ENCODE results near the gene ESRRA. TPM values are rescaled to one million over a fixed set of nuclear protein-coding genes. Genes with fewer than 3 reads are reported as not detected.

Gene ESRRA
- total and polyA plus RNA-seq, 9 of the 15 experiments (the other 6 are each of a cell fraction or from before 2014, with no cell fraction given) = 0.27 to 89.7 (median 23.7) TPM

- TF ChIP-seq SFPQ (IDR thresholded peaks at IDR 0.05; ENCODE audit: low read depth, low read length) (peak; percentile 95), CREB3 (tag; conservative IDR thresholded peaks at IDR 0.05; ENCODE audit: low read depth) (no peak), SIN3B (IDR thresholded peaks at IDR 0.05; ENCODE audit: low read depth) (0 out of 2 replicates have a peak, but pooled peaks have one; percentile 35), MYC (IDR thresholded peaks at IDR 0.05; ENCODE audit: low read depth, low read length) (peak; percentile 44; the same call in 1 of the 2 replicates), MYC (CRISPR knock-in tag; IDR thresholded peaks at IDR 0.05; ENCODE audit: borderline replicate concordance, low read depth) (no peak), KLF1 (tag; IDR thresholded peaks at IDR 0.05) (0 out of 2 replicates have a peak, but pooled peaks have one; percentile 10), ZNF197 (CRISPR knock-in tag; IDR thresholded peaks at IDR 0.05; ENCODE audit: low read depth) (no peak), WHSC1 (IDR thresholded peaks at IDR 0.05; ENCODE audit: low read length) (no peak), ZC3H11A (IDR thresholded peaks at IDR 0.05; ENCODE audit: low read depth, low read length) (no peak), MCM5 (IDR thresholded peaks at IDR 0.05; ENCODE audit: low read depth) (no peak), TBL1XR1 (IDR thresholded peaks at IDR 0.05; ENCODE audit: low read length in 2 of 2) (peak in 1 of 2 experiments; percentile 99; a peak in 2 of 4 replicates), FOXA3 (CRISPR knock-in tag; conservative IDR thresholded peaks at IDR 0.05 in 1 of 2, IDR thresholded peaks at IDR 0.05 in 1 of 2) (no peak), HDAC8 (tag; IDR thresholded peaks at IDR 0.05) (no peak), ZBTB1 (CRISPR knock-in tag; IDR thresholded peaks at IDR 0.05; ENCODE audit: borderline replicate concordance, low read depth) (no peak), NFE2 (IDR thresholded peaks at IDR 0.05; ENCODE audit: low read depth) (no peak), SMARCB1 (IDR thresholded peaks at IDR 0.05; ENCODE audit: insufficient read length, low read depth) (no peak)
- TF ChIP-seq, protein P1, sequence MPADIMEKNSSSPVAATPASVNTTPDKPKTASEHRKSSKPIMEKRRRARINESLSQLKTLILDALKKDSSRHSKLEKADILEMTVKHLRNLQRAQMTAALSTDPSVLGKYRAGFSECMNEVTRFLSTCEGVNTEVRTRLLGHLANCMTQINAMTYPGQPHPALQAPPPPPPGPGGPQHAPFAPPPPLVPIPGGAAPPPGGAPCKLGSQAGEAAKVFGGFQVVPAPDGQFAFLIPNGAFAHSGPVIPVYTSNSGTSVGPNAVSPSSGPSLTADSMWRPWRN (IDR thresholded peaks at IDR 0.05; ENCODE audit: low read depth) = no peak
- TF ChIP-seq, protein P2, sequence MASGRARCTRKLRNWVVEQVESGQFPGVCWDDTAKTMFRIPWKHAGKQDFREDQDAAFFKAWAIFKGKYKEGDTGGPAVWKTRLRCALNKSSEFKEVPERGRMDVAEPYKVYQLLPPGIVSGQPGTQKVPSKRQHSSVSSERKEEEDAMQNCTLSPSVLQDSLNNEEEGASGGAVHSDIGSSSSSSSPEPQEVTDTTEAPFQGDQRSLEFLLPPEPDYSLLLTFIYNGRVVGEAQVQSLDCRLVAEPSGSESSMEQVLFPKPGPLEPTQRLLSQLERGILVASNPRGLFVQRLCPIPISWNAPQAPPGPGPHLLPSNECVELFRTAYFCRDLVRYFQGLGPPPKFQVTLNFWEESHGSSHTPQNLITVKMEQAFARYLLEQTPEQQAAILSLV (tag; IDR thresholded peaks at IDR 0.05) = no peak
- TF ChIP-seq, protein P3, sequence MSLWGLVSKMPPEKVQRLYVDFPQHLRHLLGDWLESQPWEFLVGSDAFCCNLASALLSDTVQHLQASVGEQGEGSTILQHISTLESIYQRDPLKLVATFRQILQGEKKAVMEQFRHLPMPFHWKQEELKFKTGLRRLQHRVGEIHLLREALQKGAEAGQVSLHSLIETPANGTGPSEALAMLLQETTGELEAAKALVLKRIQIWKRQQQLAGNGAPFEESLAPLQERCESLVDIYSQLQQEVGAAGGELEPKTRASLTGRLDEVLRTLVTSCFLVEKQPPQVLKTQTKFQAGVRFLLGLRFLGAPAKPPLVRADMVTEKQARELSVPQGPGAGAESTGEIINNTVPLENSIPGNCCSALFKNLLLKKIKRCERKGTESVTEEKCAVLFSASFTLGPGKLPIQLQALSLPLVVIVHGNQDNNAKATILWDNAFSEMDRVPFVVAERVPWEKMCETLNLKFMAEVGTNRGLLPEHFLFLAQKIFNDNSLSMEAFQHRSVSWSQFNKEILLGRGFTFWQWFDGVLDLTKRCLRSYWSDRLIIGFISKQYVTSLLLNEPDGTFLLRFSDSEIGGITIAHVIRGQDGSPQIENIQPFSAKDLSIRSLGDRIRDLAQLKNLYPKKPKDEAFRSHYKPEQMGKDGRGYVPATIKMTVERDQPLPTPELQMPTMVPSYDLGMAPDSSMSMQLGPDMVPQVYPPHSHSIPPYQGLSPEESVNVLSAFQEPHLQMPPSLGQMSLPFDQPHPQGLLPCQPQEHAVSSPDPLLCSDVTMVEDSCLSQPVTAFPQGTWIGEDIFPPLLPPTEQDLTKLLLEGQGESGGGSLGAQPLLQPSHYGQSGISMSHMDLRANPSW (CRISPR knock-in tag; IDR thresholded peaks at IDR 0.05) = no peak
Observed at GRCh38 chr11:64284962-64285884, 20.1 kb upstream of the ESRRA start, which contains the start of gene GPR137 (continued).
